MM.1S (cell line): ENCODE measurements around the gene BRD4.

Source experiments
- CTCF ChIP-seq: fragments of 300-600 bp; sonication (generic); IDR thresholded peaks from 2 replicates; pipeline ENCODE4 v1.5.1; 2016; ENCODE audit warnings: antibody characterized with exemption, low read length, mixed read lengths
- EZH2 ChIP-seq: fragments of 300-600 bp; sonication (generic); optimal IDR thresholded peaks from 2 replicates; pipeline ENCODE3; 2017; ENCODE audit warnings: low read depth, mild to moderate bottlenecking, antibody characterized with exemption, low read length, mixed read lengths

GRCh38 chr19:15262011-15262410 is 70.3 kb downstream of the BRD4 start:
- TF ChIP-seq CTCF: no peak
- TF ChIP-seq EZH2: no peak
